Breast epithelium (tissue), 3 donors: ENCODE measurements around the gene HMGB3.

Source experiments
- POLR2AphosphoS5 ChIP-seq, 3 donors: sonication (generic); formaldehyde crosslinking; IDR thresholded peaks; one replicate each; pipeline ENCODE4 v1.6.1; 2017; ENCODE audit warnings: antibody characterized with exemption in 3 of 3
- TF ChIP-seq, protein P1 (sequence below), 3 donors: fragments of 450-650 bp; IDR thresholded peaks; one replicate each; pipeline ENCODE4 v1.5.1; 2016 to 2017; ENCODE audit warnings: antibody characterized with exemption in 3 of 3, mild to moderate bottlenecking in 3 of 3, moderate library complexity in 3 of 3

DNA sequence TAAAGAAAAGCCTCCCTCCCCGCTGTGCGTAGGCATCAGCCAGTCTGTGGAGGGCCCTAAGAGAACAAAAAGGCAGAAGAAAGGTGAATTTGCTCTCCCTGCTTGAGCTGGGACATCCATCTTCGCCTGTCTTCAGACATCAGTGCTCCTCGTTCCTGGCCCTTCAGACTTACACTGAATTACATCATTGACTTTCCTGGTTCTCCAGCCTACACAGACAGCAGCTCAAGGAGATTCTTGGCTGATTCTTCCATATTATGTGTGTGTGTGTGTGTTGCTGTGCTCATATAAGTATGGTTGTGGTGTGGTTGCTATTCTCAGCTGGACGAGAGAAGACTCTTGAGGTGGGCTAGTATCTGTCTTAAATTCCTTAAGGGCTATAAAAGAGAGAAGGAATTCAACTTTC, 49.2 kb upstream of the HMGB3 start:
- TF ChIP-seq POLR2AphosphoS5 (IDR thresholded peaks at IDR 0.05): no peak
- TF ChIP-seq, protein P1, sequence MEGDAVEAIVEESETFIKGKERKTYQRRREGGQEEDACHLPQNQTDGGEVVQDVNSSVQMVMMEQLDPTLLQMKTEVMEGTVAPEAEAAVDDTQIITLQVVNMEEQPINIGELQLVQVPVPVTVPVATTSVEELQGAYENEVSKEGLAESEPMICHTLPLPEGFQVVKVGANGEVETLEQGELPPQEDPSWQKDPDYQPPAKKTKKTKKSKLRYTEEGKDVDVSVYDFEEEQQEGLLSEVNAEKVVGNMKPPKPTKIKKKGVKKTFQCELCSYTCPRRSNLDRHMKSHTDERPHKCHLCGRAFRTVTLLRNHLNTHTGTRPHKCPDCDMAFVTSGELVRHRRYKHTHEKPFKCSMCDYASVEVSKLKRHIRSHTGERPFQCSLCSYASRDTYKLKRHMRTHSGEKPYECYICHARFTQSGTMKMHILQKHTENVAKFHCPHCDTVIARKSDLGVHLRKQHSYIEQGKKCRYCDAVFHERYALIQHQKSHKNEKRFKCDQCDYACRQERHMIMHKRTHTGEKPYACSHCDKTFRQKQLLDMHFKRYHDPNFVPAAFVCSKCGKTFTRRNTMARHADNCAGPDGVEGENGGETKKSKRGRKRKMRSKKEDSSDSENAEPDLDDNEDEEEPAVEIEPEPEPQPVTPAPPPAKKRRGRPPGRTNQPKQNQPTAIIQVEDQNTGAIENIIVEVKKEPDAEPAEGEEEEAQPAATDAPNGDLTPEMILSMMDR (IDR thresholded peaks at IDR 0.05): no peak
